Fibroblast of villous mesenchyme (primary cell): Measurements from ENCODE around the gene MT1HL1. TPM values are rescaled to one million over a fixed set of nuclear protein-coding genes. Genes with fewer than 3 reads are reported as not detected.

ENCODE experiments used
- DNase-seq: peaks from one replicate; pipeline ENCODE4 v3.0.0-alpha.2; 2010; ENCODE audit warnings: low read depth
- H3K4me3 ChIP-seq: 2 replicates; pipeline ENCODE4 v1.5.1; 2011; ENCODE audit warnings: low read depth, mild to moderate bottlenecking, low read length
- total RNA-seq: library from RNA; depleted of rRNA; stranded (reverse); fragments of >200 nt; gene quantifications from 2 replicates; pipeline ENCODE4 v1.2.3, GENCODE V29; 2012
- TF ChIP-seq, protein P1 (sequence below): IDR thresholded peaks from 2 replicates; pipeline ENCODE4 v1.5.1; 2012; ENCODE audit warnings: low read depth, mild to moderate bottlenecking, low read length; ENCODE audit not compliant: insufficient read depth

The MT1HL1 gene
- total RNA-seq, 1 donor, result not detected

DNA sequence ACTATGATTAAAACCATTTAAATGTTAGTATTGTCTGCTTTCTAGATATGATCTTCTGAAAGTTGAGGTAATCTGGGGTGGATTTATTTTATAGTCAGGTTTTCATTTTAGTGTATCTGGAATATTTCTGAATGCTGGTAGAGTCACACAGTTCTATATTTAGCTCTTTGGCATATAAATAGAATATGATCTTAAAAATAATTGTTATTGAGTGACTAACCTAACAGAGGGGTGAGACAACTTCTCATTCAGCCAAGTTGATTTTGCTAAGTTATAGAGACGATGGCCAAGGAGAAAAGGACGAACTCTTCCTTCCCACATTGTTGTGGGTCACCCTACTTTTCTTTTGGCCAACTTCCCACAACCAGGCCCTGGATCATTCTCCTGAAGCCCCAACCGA is 7.2 kb upstream of the MT1HL1 start:
- no peak overlapping the region for H3K4me3 ChIP-seq
- TF ChIP-seq, protein P1, sequence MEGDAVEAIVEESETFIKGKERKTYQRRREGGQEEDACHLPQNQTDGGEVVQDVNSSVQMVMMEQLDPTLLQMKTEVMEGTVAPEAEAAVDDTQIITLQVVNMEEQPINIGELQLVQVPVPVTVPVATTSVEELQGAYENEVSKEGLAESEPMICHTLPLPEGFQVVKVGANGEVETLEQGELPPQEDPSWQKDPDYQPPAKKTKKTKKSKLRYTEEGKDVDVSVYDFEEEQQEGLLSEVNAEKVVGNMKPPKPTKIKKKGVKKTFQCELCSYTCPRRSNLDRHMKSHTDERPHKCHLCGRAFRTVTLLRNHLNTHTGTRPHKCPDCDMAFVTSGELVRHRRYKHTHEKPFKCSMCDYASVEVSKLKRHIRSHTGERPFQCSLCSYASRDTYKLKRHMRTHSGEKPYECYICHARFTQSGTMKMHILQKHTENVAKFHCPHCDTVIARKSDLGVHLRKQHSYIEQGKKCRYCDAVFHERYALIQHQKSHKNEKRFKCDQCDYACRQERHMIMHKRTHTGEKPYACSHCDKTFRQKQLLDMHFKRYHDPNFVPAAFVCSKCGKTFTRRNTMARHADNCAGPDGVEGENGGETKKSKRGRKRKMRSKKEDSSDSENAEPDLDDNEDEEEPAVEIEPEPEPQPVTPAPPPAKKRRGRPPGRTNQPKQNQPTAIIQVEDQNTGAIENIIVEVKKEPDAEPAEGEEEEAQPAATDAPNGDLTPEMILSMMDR, result no peak
- no peak for DNase-seq

DNA sequence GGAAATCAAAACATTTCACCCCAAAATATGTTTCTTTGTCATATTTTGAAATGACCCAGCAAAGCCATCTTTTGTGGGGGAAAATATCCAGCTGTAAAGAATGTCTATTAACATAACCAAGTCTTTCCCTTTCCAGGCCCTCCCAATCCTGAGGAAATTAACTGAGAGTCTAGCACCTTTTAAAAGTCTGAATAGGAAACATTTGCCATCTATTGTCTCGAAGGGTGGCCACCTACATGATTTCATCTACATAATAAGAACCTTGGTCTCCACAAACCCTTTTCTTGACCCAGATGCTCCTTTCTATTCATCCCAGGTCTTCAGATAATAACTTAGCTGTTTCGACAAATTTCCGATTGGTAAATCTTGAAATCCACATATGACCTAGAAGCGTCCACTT is 5.4 kb upstream of the MT1HL1 start:
- TF ChIP-seq, protein P1, result no peak
- no peak for DNase-seq
- no peak overlapping the region for H3K4me3 ChIP-seq

DNA sequence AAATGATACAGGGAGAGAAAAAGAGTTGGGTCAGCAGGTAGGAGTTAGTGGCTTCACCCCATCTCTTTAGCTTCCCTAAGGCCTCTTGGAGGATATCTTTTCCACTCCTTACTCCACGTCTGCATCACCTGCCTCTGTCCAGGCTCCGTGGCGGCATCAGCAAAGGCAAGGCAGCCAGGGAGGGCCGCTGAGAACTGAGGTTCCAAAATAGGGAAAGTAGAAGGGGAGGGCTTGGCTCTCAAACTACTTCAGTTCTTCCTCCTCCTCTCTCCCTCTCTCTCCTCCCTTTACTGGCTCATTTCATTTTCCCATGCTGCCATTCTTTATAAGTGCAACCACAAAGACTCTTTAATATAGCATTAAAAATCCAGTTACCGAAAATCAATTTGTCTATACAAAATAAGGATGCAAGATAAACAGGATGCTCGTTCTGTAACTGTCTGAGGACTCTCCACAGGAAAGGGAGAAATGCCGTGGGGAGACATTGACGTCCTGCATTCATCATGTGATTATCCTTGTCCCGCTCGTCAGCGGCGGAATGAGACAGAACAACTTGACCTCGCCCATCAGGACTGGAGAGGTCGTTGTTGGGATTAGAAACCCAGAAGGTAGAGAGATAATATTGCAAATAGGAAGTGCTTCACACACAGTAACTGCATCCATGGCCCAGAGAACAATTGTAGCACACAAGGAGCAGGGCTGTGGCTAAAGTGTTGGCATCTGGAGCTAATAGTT is 3.1 kb upstream of the MT1HL1 start:
- H3K4me3 ChIP-seq, result no peak overlapping the region
- TF ChIP-seq, protein P1, result no peak
- DNase-seq, result no peak

DNA sequence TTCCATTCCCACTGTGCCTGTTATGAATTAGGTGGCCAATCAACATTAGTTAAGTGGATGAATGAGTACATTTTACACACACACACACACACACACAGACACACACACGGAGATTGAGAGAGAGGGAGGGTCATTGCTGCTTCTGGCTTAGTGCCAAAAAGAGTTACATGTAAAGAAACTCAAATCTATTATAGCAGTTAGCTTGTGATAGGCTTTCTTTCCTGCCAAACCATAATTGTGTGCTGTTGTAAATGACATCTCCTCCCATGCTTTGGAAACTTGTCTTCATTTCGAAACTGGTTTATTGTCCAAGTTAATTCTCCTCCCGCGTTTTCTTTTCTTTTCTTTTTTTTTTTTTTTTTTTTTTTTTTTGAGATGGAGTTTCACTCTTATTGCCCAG is 1.4 kb upstream of the MT1HL1 start:
- no peak for DNase-seq
- TF ChIP-seq, protein P1, result no peak
- no peak overlapping the region for H3K4me3 ChIP-seq

DNA sequence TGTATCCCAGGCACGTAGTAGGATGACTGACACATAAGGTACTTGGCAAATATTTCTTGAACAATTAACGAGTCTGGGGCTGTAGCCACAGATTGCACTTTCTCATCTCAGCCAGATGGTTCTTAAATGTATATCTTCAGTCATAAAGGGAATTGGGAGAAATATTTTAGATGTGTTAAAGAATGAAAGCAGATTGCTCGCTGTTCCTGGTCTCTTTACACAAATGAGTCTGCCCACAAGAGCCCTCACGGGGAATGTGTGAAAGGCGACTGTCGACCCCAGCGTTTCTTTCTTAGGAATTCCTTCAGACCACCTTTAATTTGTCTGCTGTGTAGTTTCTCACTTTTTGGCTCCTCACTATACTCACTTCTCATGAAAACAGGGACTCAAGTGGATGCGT is 725 bp downstream of the MT1HL1 start:
- H3K4me3 ChIP-seq, result no peak overlapping the region
- DNase-seq, result no peak
- TF ChIP-seq, protein P1, result no peak

DNA sequence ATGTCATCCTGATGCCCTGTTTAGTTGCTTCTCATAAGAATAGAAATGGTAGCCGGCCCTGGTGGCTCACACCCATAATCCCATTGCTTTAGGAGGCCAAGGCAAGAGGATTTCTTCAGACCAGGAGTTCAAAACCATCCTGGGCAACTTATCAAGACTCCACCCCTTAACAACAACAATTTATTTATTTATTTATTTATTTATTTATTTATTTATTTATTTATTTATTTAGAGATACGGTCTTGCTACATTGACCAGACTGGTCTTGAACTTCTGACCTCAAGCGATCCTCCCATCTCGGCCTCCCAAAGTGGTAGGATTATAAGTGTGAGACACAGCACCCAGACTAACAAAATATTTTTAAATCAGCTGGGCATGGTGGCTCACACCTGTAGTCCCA is 4.0 kb downstream of the MT1HL1 start:
- TF ChIP-seq, protein P1, result no peak
- H3K4me3 ChIP-seq, result no peak overlapping the region
- no peak for DNase-seq

DNA sequence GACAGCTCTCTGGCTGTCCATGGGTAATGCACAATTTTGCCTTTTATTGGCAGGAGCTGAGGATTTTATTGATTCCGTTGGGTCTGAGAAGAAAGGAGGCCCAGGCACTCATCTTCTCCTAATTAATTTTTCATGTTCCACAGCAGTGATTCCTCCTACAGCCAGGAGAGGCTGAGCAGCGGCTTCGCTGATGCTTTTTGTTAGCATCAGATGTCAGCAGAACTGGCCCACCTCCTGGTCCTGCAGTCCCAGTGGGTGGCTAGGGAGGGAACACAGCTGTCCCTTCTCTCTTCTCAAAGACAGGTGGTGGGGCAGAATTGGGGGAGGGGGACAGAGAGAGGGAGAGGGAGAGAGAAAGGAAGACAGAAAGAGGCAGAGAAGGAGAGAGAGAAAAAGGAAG is 5.7 kb downstream of the MT1HL1 start:
- TF ChIP-seq, protein P1, result no peak
- DNase-seq, result no peak

More for the DNA sequence above, 5.7 kb downstream of the MT1HL1 start:
- H3K4me3 ChIP-seq, result no peak overlapping the region
